Measurements from ENCODE around the gene VAT1. TPM values are rescaled to one million over a fixed set of nuclear protein-coding genes. Genes with fewer than 3 reads are reported as not detected.
A peak's percentile ranks its signal among the peaks of the same experiment; 100 is the strongest.

VAT1 gene
- total and polyA plus RNA-seq, 2 of the 13 experiments (the other 11 are each of a cell fraction or from before 2014, with no cell fraction given): 143 to 205 TPM

DNA sequence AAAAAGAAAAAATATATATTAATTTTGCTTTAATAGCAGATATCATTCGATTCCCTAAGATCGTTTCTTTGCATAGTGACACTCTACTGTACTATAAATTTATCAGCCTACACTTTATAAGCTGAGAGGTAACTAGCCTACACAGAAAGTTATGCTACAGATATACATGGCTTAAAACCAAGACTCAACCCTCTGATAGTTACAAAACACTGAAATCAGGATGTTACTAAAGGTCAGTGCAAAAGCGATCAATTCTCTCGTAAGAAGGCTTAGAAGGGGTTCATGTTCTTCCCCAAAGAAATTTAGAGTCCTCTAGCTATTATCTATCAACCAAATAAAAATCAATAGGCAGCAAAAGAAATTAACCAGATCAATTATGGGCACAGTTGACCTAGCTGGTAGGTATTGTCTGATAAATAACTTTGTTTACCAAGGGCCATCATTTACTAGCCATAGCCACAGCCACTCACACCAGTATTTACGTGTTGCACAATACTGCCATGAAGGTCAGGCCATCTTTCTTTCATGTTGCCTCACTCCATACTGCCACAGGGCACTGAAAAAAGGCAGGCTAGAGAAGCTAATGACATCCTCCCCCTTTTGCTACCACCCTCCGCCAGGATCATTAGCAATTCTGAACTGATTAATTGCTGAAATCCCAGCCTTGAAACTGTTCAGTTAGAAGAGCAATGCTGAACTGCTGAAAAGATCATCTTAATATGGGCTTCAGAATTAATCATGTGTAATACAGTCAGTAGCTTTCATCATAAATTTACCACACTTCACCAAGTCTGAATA lies 46.6 kb upstream of the VAT1 start (continued):
- TF ChIP-seq MIER2 (CRISPR knock-in tag; IDR thresholded peaks at IDR 0.05) (peak; percentile 85), POLR2G (IDR thresholded peaks at IDR 0.05; ENCODE audit: low read depth, low read length) (no peak), ZBTB7B (CRISPR knock-in tag; IDR thresholded peaks at IDR 0.05) (peak; percentile 75; the same call in 1 of the 2 replicates), ZFP90 (CRISPR knock-in tag; IDR thresholded peaks at IDR 0.05; ENCODE audit: borderline replicate concordance) (peak; percentile 63; the same call in 1 of the 2 replicates), ATF1 (CRISPR knock-in tag; IDR thresholded peaks at IDR 0.05) (no peak; the same call in 1 of the 2 replicates), ZNF367 (CRISPR knock-in tag; IDR thresholded peaks at IDR 0.05; ENCODE audit: borderline replicate concordance) (no peak), RFX5 (IDR thresholded peaks at IDR 0.05; ENCODE audit: low read depth, low read length) (no peak), TARDBP (CRISPR knock-in tag; IDR thresholded peaks at IDR 0.05) (peak; percentile 96), ZNF878 (CRISPR knock-in tag; IDR thresholded peaks at IDR 0.05) (peak; percentile 92), SMAD3 (CRISPR knock-in tag; IDR thresholded peaks at IDR 0.05) (peak; percentile 95; the same call in 1 of the 2 replicates), ZFP82 (CRISPR knock-in tag; IDR thresholded peaks at IDR 0.05; ENCODE audit: borderline replicate concordance) (no peak), KDM4B (CRISPR knock-in tag; IDR thresholded peaks at IDR 0.05) (peak; percentile 94; the same call in 1 of the 2 replicates), ZNF616 (CRISPR knock-in tag; IDR thresholded peaks at IDR 0.05; ENCODE audit: low read depth) (no peak), ZNF207 (IDR thresholded peaks at IDR 0.05; ENCODE audit: borderline replicate concordance) (no peak), MYC (CRISPR knock-in tag; IDR thresholded peaks at IDR 0.05; ENCODE audit: borderline replicate concordance) (no peak), ZNF883 (CRISPR knock-in tag; IDR thresholded peaks at IDR 0.05; ENCODE audit: not compliant biosample characterization) (no peak), KLF15 (CRISPR knock-in tag; IDR thresholded peaks at IDR 0.05; ENCODE audit: borderline replicate concordance) (no peak), ZFP1 (CRISPR knock-in tag; IDR thresholded peaks at IDR 0.05) (peak; percentile 88; the same call in 1 of the 2 replicates), ZNF816 (CRISPR knock-in tag; IDR thresholded peaks at IDR 0.05; ENCODE audit: borderline replicate concordance) (no peak), SMYD3 (CRISPR knock-in tag; IDR thresholded peaks at IDR 0.05) (0 out of 2 replicates have a peak, but pooled peaks have one; percentile 74), PAF1 (CRISPR knock-in tag; IDR thresholded peaks at IDR 0.05) (no peak), TOE1 (CRISPR knock-in tag; IDR thresholded peaks at IDR 0.05) (peak; percentile 90; the same call in 1 of the 2 replicates), ZFP41 (CRISPR knock-in tag; IDR thresholded peaks at IDR 0.05; ENCODE audit: borderline replicate concordance) (no peak)
- TF ChIP-seq, protein P1, sequence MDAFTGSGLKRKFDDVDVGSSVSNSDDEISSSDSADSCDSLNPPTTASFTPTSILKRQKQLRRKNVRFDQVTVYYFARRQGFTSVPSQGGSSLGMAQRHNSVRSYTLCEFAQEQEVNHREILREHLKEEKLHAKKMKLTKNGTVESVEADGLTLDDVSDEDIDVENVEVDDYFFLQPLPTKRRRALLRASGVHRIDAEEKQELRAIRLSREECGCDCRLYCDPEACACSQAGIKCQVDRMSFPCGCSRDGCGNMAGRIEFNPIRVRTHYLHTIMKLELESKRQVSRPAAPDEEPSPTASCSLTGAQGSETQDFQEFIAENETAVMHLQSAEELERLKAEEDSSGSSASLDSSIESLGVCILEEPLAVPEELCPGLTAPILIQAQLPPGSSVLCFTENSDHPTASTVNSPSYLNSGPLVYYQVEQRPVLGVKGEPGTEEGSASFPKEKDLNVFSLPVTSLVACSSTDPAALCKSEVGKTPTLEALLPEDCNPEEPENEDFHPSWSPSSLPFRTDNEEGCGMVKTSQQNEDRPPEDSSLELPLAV (CRISPR knock-in tag; conservative IDR thresholded peaks at IDR 0.05; ENCODE audit: low read depth): no peak
- TF ChIP-seq, protein P2, sequence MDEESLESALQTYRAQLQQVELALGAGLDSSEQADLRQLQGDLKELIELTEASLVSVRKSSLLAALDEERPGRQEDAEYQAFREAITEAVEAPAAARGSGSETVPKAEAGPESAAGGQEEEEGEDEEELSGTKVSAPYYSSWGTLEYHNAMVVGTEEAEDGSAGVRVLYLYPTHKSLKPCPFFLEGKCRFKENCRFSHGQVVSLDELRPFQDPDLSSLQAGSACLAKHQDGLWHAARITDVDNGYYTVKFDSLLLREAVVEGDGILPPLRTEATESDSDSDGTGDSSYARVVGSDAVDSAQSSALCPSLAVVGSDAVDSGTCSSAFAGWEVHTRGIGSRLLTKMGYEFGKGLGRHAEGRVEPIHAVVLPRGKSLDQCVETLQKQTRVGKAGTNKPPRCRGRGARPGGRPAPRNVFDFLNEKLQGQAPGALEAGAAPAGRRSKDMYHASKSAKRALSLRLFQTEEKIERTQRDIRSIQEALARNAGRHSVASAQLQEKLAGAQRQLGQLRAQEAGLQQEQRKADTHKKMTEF (CRISPR knock-in tag; IDR thresholded peaks at IDR 0.05): peak; percentile 93
- TF ChIP-seq, protein P3, sequence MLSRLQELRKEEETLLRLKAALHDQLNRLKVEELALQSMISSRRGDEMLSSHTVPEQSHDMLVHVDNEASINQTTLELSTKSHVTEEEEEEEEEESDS (CRISPR knock-in tag; IDR thresholded peaks at IDR 0.05; ENCODE audit: borderline replicate concordance): no peak; the same call in 1 of the 2 replicates
- TF ChIP-seq, protein P4, sequence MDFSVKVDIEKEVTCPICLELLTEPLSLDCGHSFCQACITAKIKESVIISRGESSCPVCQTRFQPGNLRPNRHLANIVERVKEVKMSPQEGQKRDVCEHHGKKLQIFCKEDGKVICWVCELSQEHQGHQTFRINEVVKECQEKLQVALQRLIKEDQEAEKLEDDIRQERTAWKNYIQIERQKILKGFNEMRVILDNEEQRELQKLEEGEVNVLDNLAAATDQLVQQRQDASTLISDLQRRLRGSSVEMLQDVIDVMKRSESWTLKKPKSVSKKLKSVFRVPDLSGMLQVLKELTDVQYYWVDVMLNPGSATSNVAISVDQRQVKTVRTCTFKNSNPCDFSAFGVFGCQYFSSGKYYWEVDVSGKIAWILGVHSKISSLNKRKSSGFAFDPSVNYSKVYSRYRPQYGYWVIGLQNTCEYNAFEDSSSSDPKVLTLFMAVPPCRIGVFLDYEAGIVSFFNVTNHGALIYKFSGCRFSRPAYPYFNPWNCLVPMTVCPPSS (IDR thresholded peaks at IDR 0.05): no peak
